ENCODE measurements around the gene SP110.

Gene SP110

DNA sequence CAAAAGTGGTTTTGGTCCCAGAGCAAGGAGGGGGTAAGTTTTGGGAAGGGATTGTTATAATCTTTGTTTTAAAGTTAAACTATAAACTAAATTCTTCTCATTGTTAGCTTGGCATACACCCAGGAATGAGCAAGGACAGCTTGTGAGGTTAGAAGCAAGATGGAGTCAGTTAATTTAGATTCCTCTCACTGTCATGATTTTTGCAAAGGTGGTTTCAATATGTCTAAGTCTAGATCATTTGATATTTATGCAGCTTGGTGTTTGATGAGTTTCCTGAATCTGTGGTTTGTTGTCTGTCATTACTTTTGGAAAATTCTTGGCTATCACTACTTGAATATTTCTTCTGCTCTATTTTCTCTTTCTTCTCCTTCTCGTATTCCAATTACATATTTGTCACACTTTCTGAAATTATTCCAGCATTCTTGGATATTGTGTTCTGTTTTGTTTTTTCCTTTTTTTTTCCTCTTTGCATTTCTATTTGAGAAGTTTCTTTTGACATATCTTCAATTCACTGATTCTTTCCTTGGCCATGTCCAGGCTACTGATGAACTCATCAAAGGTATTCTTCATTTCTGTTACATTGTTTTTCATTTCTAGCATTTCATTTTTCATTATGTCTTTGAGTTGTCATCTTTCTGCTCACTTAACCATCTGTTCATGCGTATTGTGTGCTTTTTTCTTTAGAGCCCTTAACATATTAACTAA lies 10.9 kb upstream of the SP110 start:
- peaks cover 13% of the 10 kb centered on the region; the same call in 1 of the 2 replicates for H3K9me3 ChIP-seq (ENCODE audit: insufficient read depth, low read length)
- no peaks in the 10 kb centered on the region for H3K27me3 ChIP-seq (ENCODE audit: low read depth, low read length)
- H4K20me1 ChIP-seq (ENCODE audit: insufficient read depth, low read length): peaks cover 55% of the 10 kb centered on the region
- H2AFZ ChIP-seq (ENCODE audit: low read depth, low read length): no peak overlapping the region
- H3K4me2 ChIP-seq (ENCODE audit: low read length): peak overlapping the region; percentile 86
- H3K4me1 ChIP-seq (ENCODE audit: low read length): peaks cover 48% of the 10 kb centered on the region
- peak overlapping the region; percentile 90 for H3K27ac ChIP-seq (ENCODE audit: low read length)
- TF ChIP-seq EZH2phosphoT487 (IDR thresholded peaks at IDR 0.05; ENCODE audit: low read depth): no peak
- TF ChIP-seq, protein P1, sequence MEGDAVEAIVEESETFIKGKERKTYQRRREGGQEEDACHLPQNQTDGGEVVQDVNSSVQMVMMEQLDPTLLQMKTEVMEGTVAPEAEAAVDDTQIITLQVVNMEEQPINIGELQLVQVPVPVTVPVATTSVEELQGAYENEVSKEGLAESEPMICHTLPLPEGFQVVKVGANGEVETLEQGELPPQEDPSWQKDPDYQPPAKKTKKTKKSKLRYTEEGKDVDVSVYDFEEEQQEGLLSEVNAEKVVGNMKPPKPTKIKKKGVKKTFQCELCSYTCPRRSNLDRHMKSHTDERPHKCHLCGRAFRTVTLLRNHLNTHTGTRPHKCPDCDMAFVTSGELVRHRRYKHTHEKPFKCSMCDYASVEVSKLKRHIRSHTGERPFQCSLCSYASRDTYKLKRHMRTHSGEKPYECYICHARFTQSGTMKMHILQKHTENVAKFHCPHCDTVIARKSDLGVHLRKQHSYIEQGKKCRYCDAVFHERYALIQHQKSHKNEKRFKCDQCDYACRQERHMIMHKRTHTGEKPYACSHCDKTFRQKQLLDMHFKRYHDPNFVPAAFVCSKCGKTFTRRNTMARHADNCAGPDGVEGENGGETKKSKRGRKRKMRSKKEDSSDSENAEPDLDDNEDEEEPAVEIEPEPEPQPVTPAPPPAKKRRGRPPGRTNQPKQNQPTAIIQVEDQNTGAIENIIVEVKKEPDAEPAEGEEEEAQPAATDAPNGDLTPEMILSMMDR (IDR thresholded peaks at IDR 0.05; ENCODE audit: low read depth, low read length): no peak
- peaks cover 44% of the 10 kb centered on the region for H3K36me3 ChIP-seq (replicated peaks; ENCODE audit: low read depth, low read length)
- peaks cover 100% of the 10 kb centered on the region for H3K79me2 ChIP-seq (ENCODE audit: low read length)
- no peak overlapping the region for H3K9ac ChIP-seq (ENCODE audit: low read length)
- peak overlapping the region; percentile 97 for H3K4me3 ChIP-seq (ENCODE audit: low read length)

DNA sequence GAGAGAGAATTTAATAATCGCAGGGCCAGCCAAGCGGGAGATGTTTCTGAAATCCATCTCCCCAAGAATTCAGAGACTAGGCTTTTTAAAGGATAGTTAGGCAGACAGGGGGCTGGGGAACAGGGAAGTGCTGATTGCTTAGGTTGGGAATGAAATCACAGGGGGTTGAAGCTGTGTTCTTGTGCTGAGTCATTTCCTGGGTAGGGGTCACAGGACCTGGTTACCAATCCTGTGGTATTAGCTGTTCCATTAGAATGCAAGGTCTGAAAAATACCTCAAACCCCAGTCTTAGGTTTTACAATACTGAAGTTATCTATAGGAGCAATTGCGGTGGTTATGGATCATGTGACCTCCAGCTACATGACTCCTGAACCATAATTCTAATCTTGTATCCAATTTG lies 10.3 kb upstream of the SP110 start:
- H3K27me3 ChIP-seq (ENCODE audit: low read depth, low read length): no peaks in the 10 kb centered on the region
- H3K79me2 ChIP-seq (ENCODE audit: low read length): peaks cover 99% of the 10 kb centered on the region
- peak overlapping the region; percentile 53 for H3K27ac ChIP-seq (ENCODE audit: low read length)
- H3K4me3 ChIP-seq (ENCODE audit: low read length): peak overlapping the region; percentile 97
- peaks cover 40% of the 10 kb centered on the region for H3K36me3 ChIP-seq (replicated peaks; ENCODE audit: low read depth, low read length)
- peak overlapping the region; percentile 86 for H3K4me2 ChIP-seq (ENCODE audit: low read length)
- H2AFZ ChIP-seq (ENCODE audit: low read depth, low read length): no peak overlapping the region
- TF ChIP-seq EZH2phosphoT487 (IDR thresholded peaks at IDR 0.05; ENCODE audit: low read depth): no peak
- TF ChIP-seq, protein P1 (IDR thresholded peaks at IDR 0.05; ENCODE audit: low read depth, low read length): no peak
- H3K4me1 ChIP-seq (ENCODE audit: low read length): peaks cover 44% of the 10 kb centered on the region
- 0 out of 2 replicates have a peak overlapping the region, but pooled peaks have one; percentile 4 for H3K9ac ChIP-seq (ENCODE audit: low read length)
- H3K9me3 ChIP-seq (ENCODE audit: insufficient read depth, low read length): peaks cover 13% of the 10 kb centered on the region; the same call in 1 of the 2 replicates
- H4K20me1 ChIP-seq (ENCODE audit: insufficient read depth, low read length): peaks cover 50% of the 10 kb centered on the region

DNA sequence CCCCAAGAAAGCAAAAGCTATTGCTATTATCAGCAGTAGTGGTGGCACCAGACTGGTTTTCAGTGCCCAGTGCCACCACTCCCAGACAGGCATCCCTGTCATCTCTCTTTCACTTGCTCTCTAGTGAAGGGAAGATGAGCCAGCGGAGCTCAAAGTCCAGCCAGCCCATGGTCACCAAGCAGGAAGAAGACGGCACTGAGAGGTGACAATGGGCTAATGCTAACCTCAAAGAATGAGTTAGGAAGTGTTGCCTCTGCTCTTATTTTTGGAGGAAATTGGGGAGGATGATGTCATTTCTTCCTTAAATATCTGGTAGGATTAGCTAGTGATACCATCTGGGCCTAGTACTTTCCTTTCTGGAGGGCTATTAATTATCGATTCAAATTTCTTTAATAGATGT lies 7.4 kb upstream of the SP110 start:
- Histone ChIP-seq H3K79me2 (ENCODE audit: low read length) (peaks cover 90% of the 10 kb centered on the region), H3K27ac (ENCODE audit: low read length) (peak overlapping the region; percentile 100), H3K4me3 (ENCODE audit: low read length) (peak overlapping the region; percentile 97), H3K4me2 (ENCODE audit: low read length) (peak overlapping the region; percentile 86), H2AFZ (ENCODE audit: low read depth, low read length) (no peak overlapping the region), H3K9ac (ENCODE audit: low read length) (peak overlapping the region; percentile 100), H3K9me3 (ENCODE audit: insufficient read depth, low read length) (peaks cover 13% of the 10 kb centered on the region; the same call in 1 of the 2 replicates), H3K4me1 (ENCODE audit: low read length) (peaks cover 48% of the 10 kb centered on the region), H3K27me3 (ENCODE audit: low read depth, low read length) (no peaks in the 10 kb centered on the region), H4K20me1 (ENCODE audit: insufficient read depth, low read length) (peaks cover 28% of the 10 kb centered on the region), H3K36me3 (replicated peaks; ENCODE audit: low read depth, low read length) (peaks cover 37% of the 10 kb centered on the region)
- TF ChIP-seq, protein P1 (IDR thresholded peaks at IDR 0.05; ENCODE audit: low read depth, low read length): no peak
- no peak for TF ChIP-seq EZH2phosphoT487 (IDR thresholded peaks at IDR 0.05; ENCODE audit: low read depth)

DNA sequence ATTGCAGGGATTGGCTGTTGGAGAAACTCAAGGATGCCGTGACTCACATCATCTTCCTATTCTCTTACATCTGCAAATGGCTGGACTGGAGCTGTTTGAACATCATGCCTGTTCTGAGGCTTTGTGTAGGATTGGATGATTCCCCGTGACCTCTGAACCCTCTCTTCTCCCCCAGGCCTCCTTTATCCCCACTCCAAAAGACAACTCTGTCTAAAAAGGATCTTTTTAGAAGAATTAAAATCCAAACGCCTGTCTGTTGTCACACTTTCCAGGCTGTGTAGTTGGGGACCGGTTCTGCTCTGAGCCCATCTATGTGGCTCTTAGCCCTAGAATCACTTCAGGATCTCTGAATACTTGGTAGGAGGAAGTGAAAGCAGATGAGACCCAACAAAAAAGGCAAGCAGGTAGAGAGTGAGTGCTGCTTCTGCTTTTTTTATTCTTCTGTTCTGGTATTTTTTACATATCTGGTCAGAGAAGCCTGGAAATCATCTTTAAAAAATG lies 6.3 kb upstream of the SP110 start:
- H4K20me1 ChIP-seq (ENCODE audit: insufficient read depth, low read length): peaks cover 17% of the 10 kb centered on the region
- H3K4me3 ChIP-seq (ENCODE audit: low read length): peak overlapping the region; percentile 97
- no peak for TF ChIP-seq EZH2phosphoT487 (IDR thresholded peaks at IDR 0.05; ENCODE audit: low read depth)
- TF ChIP-seq, protein P1 (IDR thresholded peaks at IDR 0.05; ENCODE audit: low read depth, low read length): no peak
- H3K27me3 ChIP-seq (ENCODE audit: low read depth, low read length): no peaks in the 10 kb centered on the region
- peak overlapping the region; percentile 100 for H3K9ac ChIP-seq (ENCODE audit: low read length)
- peak overlapping the region; percentile 100 for H3K27ac ChIP-seq (ENCODE audit: low read length)
- peaks cover 12% of the 10 kb centered on the region; the same call in 1 of the 2 replicates for H3K9me3 ChIP-seq (ENCODE audit: insufficient read depth, low read length)
- peaks cover 79% of the 10 kb centered on the region for H3K79me2 ChIP-seq (ENCODE audit: low read length)
- peaks cover 54% of the 10 kb centered on the region for H3K4me1 ChIP-seq (ENCODE audit: low read length)
- peaks cover 30% of the 10 kb centered on the region for H3K36me3 ChIP-seq (replicated peaks; ENCODE audit: low read depth, low read length)
- H3K4me2 ChIP-seq (ENCODE audit: low read length): peak overlapping the region; percentile 97
- H2AFZ ChIP-seq (ENCODE audit: low read depth, low read length): no peak overlapping the region
